Heart left ventricle (tissue), 16 donors: ENCODE measurements around the gene MT2A. TPM values are rescaled to one million over a fixed set of nuclear protein-coding genes. Genes with fewer than 3 reads are reported as not detected.

Source experiments
- ATAC-seq, 4 donors: fragments of 200-7000 bp; cut with Tn5 transposase; one replicate each; pipeline ENCODE4 v1.9.1; 2020 to 2022; ENCODE audit warnings: moderate library complexity in 4 of 4, mild to moderate bottlenecking in 3 of 4, moderate number of reproducible peaks in 1 of 4
- DNase-seq, 5 donors: peaks; one replicate each; pipeline ENCODE4 v3.0.0-alpha.2; 2020
- H3K27ac ChIP-seq, 12 donors: fragments of 200-600 bp; sonication (generic) in 4 of 12; one replicate each; pipeline versions ENCODE4 v1.5.0 to v1.8.0; 2016 to 2022; ENCODE audit warnings: mild to moderate bottlenecking in 2 of 12
- H3K27me3 ChIP-seq, 9 donors: fragments of 200-600 bp; sonication (generic) in 2 of 9; one replicate each; pipeline versions ENCODE4 v1.5.1 to v1.8.0; 2016 to 2022; ENCODE audit warnings: mild to moderate bottlenecking in 3 of 9
- H3K36me3 ChIP-seq, 9 donors: fragments of 200-600 bp; sonication (generic) in 2 of 9; one replicate each; pipeline versions ENCODE4 v1.5.0 to v1.8.0; 2018 to 2022; ENCODE audit warnings: mild to moderate bottlenecking in 2 of 9
- H3K4me1 ChIP-seq, 12 donors: fragments of 200-600 bp; sonication (generic) in 4 of 12; one replicate each; pipeline versions ENCODE4 v1.5.0 to v1.8.0; 2016 to 2022; ENCODE audit warnings: mild to moderate bottlenecking in 3 of 12
- H3K4me3 ChIP-seq, 12 donors: fragments of 200-600 bp; sonication (generic) in 4 of 12; one replicate each; pipeline versions ENCODE4 v1.5.0 to v1.8.0; 2017 to 2022; ENCODE audit warnings: mild to moderate bottlenecking in 9 of 12, moderate library complexity in 4 of 12
- H3K9me3 ChIP-seq, 12 donors: fragments of 200-600 bp; sonication (generic) in 4 of 12; one replicate each; pipeline versions ENCODE4 v1.5.0 to v1.8.0; 2016 to 2022; ENCODE audit warnings: mild to moderate bottlenecking in 1 of 12
- CTCF ChIP-seq, 12 donors: fragments of 200-600 bp; sonication (generic) in 4 of 12; IDR thresholded peaks; one replicate each; pipeline versions ENCODE4 v1.5.0 to v1.8.0; 2018 to 2022; ENCODE audit warnings: antibody characterized with exemption in 12 of 12, mild to moderate bottlenecking in 5 of 12
- POLR2A ChIP-seq, 2 donors: fragments of 450-650 bp; IDR thresholded peaks; one replicate each; pipeline ENCODE4 v1.6.1; 2017; ENCODE audit warnings: antibody characterized with exemption in 2 of 2, mild to moderate bottlenecking in 2 of 2, moderate library complexity in 2 of 2
- WGBS, 4 donors: extraction: QIAGEN DNeasy Blood & Tissue Kit in 2 of 4; methylation state at CpG; one replicate each; pipeline versions ENCODE4 v1.1.5 to v1.1.7; 2013 to 2018; 5-methylcytosine and 5-hydroxymethylcytosine counted together
- intact Hi-C, 10 donors: fragments of 100-400 bp; cut with DNase I; formaldehyde crosslinking; loops; one replicate each; pipeline versions ENCODE4 v1.11.1 to v1.14.2; 2022
- polyA plus RNA-seq, 2 donors: library from polyadenylated mRNA; stranded (reverse); fragments of 200-250 nt; gene quantifications; one replicate each; pipeline ENCODE4 v1.2.3, GENCODE V29; 2013
- total RNA-seq, 9 donors: library from RNA; depleted of rRNA in 2 of 9; stranded (reverse); fragments of >200 nt in 2 of 9; fragmentation: NEBNext Ultra II Directional in 3 of 9; extraction: Animal tissue kit (Norgen Biotek cat#: 25700) in 3 of 9; gene quantifications; one replicate each; pipeline versions ENCODE4 v1.1.0 to v1.2.4, GENCODE V29; 2016 to 2023
- donor health status: ischemic (EF 13 %, LVEDD 7.1; RV severe dilation, severe dysfunction).
- donor health status: healthy with polysubstance abuse.
- donor health status: DM: no; HTN: yes; CAD: no.
- donor health status: DM: no; HTN: no; CAD: no.
- donor health status: ischemic (EF 25% LVEDD 6.9; RV normal size, moderate dysfunction).
- donor health status: ischemic (EF 25% LVEDD 5.7; RV mildly dilated, moderate dysfunction).
- donor health status: healthy.
- donor health status: DM: yes; HTN: yes; CAD: no.
- donor health status: ischemic (EF 35%, LVEDD 5.7; RV mildly dilated, moderate dysfunction).
- donor health status: nonischemic (EF 11% LVEDD 7.7; RV severe dilation, severe dysfunction).
- donor health status: DM: yes; HTN: yes; CAD: no.
- donor health status: PGD.
- donor health status: ischemic (EF 29% LVEDD 5.4; RV normal size, mild dysfunction).
- donor health status: nonischemic (EF 23%, LVEDD 6.1; RV moderate dilation, normal function).

The MT2A gene
- total and polyA plus RNA-seq, 11 donors, result 44.3 to 318 (median 125) TPM

- Histone ChIP-seq H3K9me3 (no peaks in the 10 kb centered on the region), H3K4me3 (no peak overlapping the region), H3K27ac (no peak overlapping the region), H3K4me1 (no peaks in the 10 kb centered on the region), H3K36me3 (no peaks in the 10 kb centered on the region), H3K27me3 (peaks cover 0 to 16% (median 0%) of the 10 kb centered on the region in 9 donors)
- ATAC-seq (no peak), DNase-seq (no peak)
- 68 to 91% (median 77%) methylated on average over 1 of the region's 1 CpG for WGBS, 4 donors
- intact Hi-C loops, result no loop called here
- TF ChIP-seq CTCF (IDR thresholded peaks at IDR 0.05) (no peak), POLR2A (IDR thresholded peaks at IDR 0.05) (no peak)
Measured at GRCh38 chr16:56561126-56561525, 47.3 kb upstream of the MT2A start.

GRCh38 chr16:56564793-56565477, 43.4 kb upstream of the MT2A start, which contains the start of gene MT4:
TSS of gene MT4 (plus strand) at chr16:56565073. CDS start at chr16:56565129, 56 bp downstream.
- Histone ChIP-seq H3K4me3 (no peak within 1 kb of the TSS), H3K27ac (no peak within 1 kb of the TSS), H3K4me1 (no peaks in the 10 kb centered on the region), H3K27me3 (peaks cover 0 to 13% (median 0%) of the 10 kb centered on the region in 9 donors), H3K36me3 (no peaks in the 10 kb centered on the region), H3K9me3 (no peaks in the 10 kb centered on the region)
- TF ChIP-seq CTCF (IDR thresholded peaks at IDR 0.05) (no peak), POLR2A (IDR thresholded peaks at IDR 0.05) (no peak)
- 76 to 83% (median 81%) methylated on average over 7 to 12 of the region's 12 CpGs for WGBS, 4 donors
- DNase-seq (no peak), ATAC-seq (no peak)
- intact Hi-C loops, result no loop called here

- Histone ChIP-seq H3K27me3 (peaks cover 0 to 12% (median 0%) of the 10 kb centered on the region in 9 donors), H3K27ac (no peak overlapping the region), H3K4me1 (no peaks in the 10 kb centered on the region), H3K4me3 (no peak overlapping the region), H3K36me3 (no peaks in the 10 kb centered on the region), H3K9me3 (peaks cover 0 to 10% (median 0%) of the 10 kb centered on the region in 12 donors)
- ATAC-seq, result no peak
- TF ChIP-seq POLR2A (IDR thresholded peaks at IDR 0.05), result no peak
- no peak for TF ChIP-seq CTCF (IDR thresholded peaks at IDR 0.05)
- 92 to 100% (median 97%) methylated on average over 1 of the region's 1 CpG for WGBS, 4 donors
- no peak for DNase-seq
- intact Hi-C loops, result no loop called here
Measured at GRCh38 chr16:56569971-56570370, 38.4 kb upstream of the MT2A start.

- Histone ChIP-seq H3K27me3 (no peaks in the 10 kb centered on the region), H3K4me3 (no peak overlapping the region), H3K4me1 (no peaks in the 10 kb centered on the region), H3K27ac (no peak overlapping the region), H3K9me3 (peaks cover 0 to 10% (median 0%) of the 10 kb centered on the region in 12 donors), H3K36me3 (no peaks in the 10 kb centered on the region)
- no peak for DNase-seq
- TF ChIP-seq POLR2A (IDR thresholded peaks at IDR 0.05) (no peak), CTCF (IDR thresholded peaks at IDR 0.05) (no peak)
- WGBS, 4 donors, result 69 to 81% (median 80%) methylated on average over 10 to 11 of the region's 11 CpGs
- no peak for ATAC-seq
- intact Hi-C loops, result no loop called here
Measured at GRCh38 chr16:56571525-56571924, 36.9 kb upstream of the MT2A start.
